ENCODE measurements around the gene FBXW8. TPM values are rescaled to one million over a fixed set of nuclear protein-coding genes. Genes with fewer than 3 reads are reported as not detected.

The FBXW8 gene
- total and polyA plus RNA-seq, 4 donors = 1.9 to 7.1 (median 4.9) TPM

DNA sequence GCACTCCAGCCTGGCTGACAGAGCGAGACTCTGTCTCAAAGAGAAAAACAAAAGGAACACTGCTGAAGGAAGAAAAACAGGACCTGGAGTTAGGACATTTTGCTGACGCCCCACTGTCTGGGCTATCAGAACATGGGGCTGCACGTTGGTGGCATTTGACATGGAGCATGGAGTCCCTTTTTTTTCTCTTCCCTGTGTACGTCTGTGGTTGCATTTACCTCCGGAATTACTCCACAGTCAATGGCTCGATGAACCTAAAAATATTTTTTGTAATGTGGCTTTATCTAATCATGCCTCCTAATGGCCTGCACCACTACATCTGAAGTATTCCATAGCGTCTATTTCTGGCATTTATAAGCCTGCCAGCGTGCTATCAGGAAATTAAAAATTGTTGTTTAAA lies 157.7 kb downstream of the FBXW8 start:
- TF ChIP-seq, protein P1, sequence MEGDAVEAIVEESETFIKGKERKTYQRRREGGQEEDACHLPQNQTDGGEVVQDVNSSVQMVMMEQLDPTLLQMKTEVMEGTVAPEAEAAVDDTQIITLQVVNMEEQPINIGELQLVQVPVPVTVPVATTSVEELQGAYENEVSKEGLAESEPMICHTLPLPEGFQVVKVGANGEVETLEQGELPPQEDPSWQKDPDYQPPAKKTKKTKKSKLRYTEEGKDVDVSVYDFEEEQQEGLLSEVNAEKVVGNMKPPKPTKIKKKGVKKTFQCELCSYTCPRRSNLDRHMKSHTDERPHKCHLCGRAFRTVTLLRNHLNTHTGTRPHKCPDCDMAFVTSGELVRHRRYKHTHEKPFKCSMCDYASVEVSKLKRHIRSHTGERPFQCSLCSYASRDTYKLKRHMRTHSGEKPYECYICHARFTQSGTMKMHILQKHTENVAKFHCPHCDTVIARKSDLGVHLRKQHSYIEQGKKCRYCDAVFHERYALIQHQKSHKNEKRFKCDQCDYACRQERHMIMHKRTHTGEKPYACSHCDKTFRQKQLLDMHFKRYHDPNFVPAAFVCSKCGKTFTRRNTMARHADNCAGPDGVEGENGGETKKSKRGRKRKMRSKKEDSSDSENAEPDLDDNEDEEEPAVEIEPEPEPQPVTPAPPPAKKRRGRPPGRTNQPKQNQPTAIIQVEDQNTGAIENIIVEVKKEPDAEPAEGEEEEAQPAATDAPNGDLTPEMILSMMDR (IDR thresholded peaks at IDR 0.05; ENCODE audit: low read depth, low read length, missing input control) = no peak
- TF ChIP-seq NR2F2 (IDR thresholded peaks at IDR 0.05) (no peak), EGR1 (IDR thresholded peaks at IDR 0.05; ENCODE audit: low read depth in 2 of 2) (no peak), RAD21 (IDR thresholded peaks at IDR 0.05) (no peak), SP1 (IDR thresholded peaks at IDR 0.05) (no peak), RXRA (IDR thresholded peaks at IDR 0.05) (no peak), FOXA1 (IDR thresholded peaks at IDR 0.05) (no peak), JUND (IDR thresholded peaks at IDR 0.05) (no peak), HNF4G (IDR thresholded peaks at IDR 0.05) (no peak), FOXA2 (IDR thresholded peaks at IDR 0.05) (no peak), HNF4A (conservative IDR thresholded peaks at IDR 0.05) (no peak), YY1 (IDR thresholded peaks at IDR 0.05) (no peak), GABPA (IDR thresholded peaks at IDR 0.05 in 1 of 2, conservative IDR thresholded peaks at IDR 0.05 in 1 of 2) (no peak)
- TF ChIP-seq, protein P2, sequence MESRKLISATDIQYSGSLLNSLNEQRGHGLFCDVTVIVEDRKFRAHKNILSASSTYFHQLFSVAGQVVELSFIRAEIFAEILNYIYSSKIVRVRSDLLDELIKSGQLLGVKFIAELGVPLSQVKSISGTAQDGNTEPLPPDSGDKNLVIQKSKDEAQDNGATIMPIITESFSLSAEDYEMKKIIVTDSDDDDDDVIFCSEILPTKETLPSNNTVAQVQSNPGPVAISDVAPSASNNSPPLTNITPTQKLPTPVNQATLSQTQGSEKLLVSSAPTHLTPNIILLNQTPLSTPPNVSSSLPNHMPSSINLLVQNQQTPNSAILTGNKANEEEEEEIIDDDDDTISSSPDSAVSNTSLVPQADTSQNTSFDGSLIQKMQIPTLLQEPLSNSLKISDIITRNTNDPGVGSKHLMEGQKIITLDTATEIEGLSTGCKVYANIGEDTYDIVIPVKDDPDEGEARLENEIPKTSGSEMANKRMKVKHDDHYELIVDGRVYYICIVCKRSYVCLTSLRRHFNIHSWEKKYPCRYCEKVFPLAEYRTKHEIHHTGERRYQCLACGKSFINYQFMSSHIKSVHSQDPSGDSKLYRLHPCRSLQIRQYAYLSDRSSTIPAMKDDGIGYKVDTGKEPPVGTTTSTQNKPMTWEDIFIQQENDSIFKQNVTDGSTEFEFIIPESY (IDR thresholded peaks at IDR 0.05) = no peak
- TF ChIP-seq, protein P3, sequence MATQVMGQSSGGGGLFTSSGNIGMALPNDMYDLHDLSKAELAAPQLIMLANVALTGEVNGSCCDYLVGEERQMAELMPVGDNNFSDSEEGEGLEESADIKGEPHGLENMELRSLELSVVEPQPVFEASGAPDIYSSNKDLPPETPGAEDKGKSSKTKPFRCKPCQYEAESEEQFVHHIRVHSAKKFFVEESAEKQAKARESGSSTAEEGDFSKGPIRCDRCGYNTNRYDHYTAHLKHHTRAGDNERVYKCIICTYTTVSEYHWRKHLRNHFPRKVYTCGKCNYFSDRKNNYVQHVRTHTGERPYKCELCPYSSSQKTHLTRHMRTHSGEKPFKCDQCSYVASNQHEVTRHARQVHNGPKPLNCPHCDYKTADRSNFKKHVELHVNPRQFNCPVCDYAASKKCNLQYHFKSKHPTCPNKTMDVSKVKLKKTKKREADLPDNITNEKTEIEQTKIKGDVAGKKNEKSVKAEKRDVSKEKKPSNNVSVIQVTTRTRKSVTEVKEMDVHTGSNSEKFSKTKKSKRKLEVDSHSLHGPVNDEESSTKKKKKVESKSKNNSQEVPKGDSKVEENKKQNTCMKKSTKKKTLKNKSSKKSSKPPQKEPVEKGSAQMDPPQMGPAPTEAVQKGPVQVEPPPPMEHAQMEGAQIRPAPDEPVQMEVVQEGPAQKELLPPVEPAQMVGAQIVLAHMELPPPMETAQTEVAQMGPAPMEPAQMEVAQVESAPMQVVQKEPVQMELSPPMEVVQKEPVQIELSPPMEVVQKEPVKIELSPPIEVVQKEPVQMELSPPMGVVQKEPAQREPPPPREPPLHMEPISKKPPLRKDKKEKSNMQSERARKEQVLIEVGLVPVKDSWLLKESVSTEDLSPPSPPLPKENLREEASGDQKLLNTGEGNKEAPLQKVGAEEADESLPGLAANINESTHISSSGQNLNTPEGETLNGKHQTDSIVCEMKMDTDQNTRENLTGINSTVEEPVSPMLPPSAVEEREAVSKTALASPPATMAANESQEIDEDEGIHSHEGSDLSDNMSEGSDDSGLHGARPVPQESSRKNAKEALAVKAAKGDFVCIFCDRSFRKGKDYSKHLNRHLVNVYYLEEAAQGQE (IDR thresholded peaks at IDR 0.05) = no peak
- Histone ChIP-seq H3K9ac (ENCODE audit: low read depth in 1 of 2, low read length in 2 of 2) (no peak overlapping the region), H3K27me3 (ENCODE audit: control insufficient read depth in 4 of 4, insufficient read depth in 4 of 4, low read length in 3 of 4) (no peaks in the 10 kb centered on the region), H3K4me1 (ENCODE audit: control insufficient read depth in 4 of 4, insufficient read depth in 4 of 4, low read length in 3 of 4) (peaks cover 0 to 2% (median 0%) of the 10 kb centered on the region in 4 donors), H3K36me3 (ENCODE audit: control insufficient read depth in 4 of 4, insufficient read depth in 3 of 4, low read depth in 1 of 4, low read length in 3 of 4) (no peaks in the 10 kb centered on the region), H3K9me3 (ENCODE audit: control insufficient read depth in 4 of 4, low read length in 3 of 4) (no peaks in the 10 kb centered on the region), H3K4me3 (ENCODE audit: low read depth in 1 of 3, low read length in 3 of 3) (no peak overlapping the region), H3K27ac (ENCODE audit: low read depth in 1 of 2, low read length in 2 of 2) (no peak overlapping the region)
- 85% methylated on average over 8 of the region's 8 CpGs for WGBS
- DNase-seq (ENCODE audit: low spot score) = no peak

DNA sequence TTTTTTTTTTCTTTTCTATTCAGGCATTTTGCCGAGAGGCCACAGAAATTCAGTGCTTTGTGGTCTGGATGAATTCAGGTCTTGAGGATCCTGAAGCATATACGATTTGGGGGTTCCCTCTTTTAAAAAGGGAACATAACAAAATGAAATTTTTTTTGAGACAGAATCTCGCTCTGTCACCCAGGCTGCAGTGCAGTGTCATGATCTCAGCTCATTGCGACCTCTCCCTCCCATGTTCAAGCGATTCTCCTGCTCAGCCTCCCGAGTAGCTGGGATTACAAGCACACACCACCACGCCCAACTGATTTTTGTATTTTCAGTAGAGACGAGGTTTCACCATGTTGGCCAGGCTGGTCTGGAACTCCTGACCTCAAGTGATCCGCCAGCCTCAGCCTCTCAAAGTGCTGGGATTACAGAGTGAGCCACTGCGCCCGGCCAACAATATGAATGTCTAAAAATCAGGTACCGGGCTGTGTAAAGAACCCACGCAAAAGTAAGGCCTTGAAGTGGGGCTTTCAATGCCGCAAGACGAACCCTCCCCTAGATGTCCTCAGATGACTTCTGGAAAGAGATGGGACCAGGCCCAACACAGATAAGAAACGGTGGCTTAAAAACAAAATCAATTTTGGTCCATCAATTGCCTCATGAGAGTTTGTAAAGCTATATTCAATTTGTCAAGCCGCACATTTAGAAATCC lies 158.5 kb downstream of the FBXW8 start:
- TF ChIP-seq HNF4G (IDR thresholded peaks at IDR 0.05) (no peak), SP1 (IDR thresholded peaks at IDR 0.05) (no peak)
- peaks cover 0 to 2% (median 0%) of the 10 kb centered on the region in 4 donors for H3K4me1 ChIP-seq (ENCODE audit: control insufficient read depth in 4 of 4, insufficient read depth in 4 of 4, low read length in 3 of 4)
- H3K36me3 ChIP-seq (ENCODE audit: control insufficient read depth in 4 of 4, insufficient read depth in 3 of 4, low read depth in 1 of 4, low read length in 3 of 4) = no peaks in the 10 kb centered on the region
- H3K27ac ChIP-seq (ENCODE audit: low read depth in 1 of 2, low read length in 2 of 2) = no peak overlapping the region
- WGBS = 57% methylated on average over 17 of the region's 17 CpGs
- H3K27me3 ChIP-seq (ENCODE audit: control insufficient read depth in 4 of 4, insufficient read depth in 4 of 4, low read length in 3 of 4) = no peaks in the 10 kb centered on the region
- H3K4me3 ChIP-seq (ENCODE audit: low read depth in 1 of 3, low read length in 3 of 3) = no peak overlapping the region
- no peaks in the 10 kb centered on the region for H3K9me3 ChIP-seq (ENCODE audit: control insufficient read depth in 4 of 4, low read length in 3 of 4)
- DNase-seq (ENCODE audit: low spot score) = no peak
- H3K9ac ChIP-seq (ENCODE audit: low read depth in 1 of 2, low read length in 2 of 2) = no peak overlapping the region

Measured in liver (tissue), 9 donors.